HepG2 (cell line): ENCODE measurements around the gene VWA7. TPM values are rescaled to one million over a fixed set of nuclear protein-coding genes. Genes with fewer than 3 reads are reported as not detected.

ENCODE experiments used
- ATAC-seq: fragments of 200-7000 bp; cut with Tn5 transposase; 3 replicates; pipeline ENCODE4 v1.9.1; 2020; ENCODE audit warnings: mild to moderate bottlenecking, moderate library complexity
- BruUV-seq: library from RNA; stranded (reverse); fragments of 400-500 nt; replicated peaks from 2 replicates; lab custom pipeline; 2021; lab: Mats Ljungman, UMichigan
- CTCF ChIA-PET: fragments of 300-600 bp; formaldehyde crosslinking; extraction: SDS; loops from one replicate; lab custom pipeline; 2021; ENCODE audit warnings: low total read pairs, inconsistent platforms, low intra/inter-chr PET ratio; lab: Yijun Ruan, JAX
- POLR2A ChIA-PET: fragments of 350-600 bp; sonication (Branson Sonifier 250); formaldehyde crosslinking; loops from one replicate; lab custom pipeline; 2020; ENCODE audit warnings: antibody characterized with exemption, inconsistent platforms; lab: Yijun Ruan, JAX
- DNase-seq: peaks from one replicate; pipeline ENCODE4 v3.0.0-alpha.2; 2015; ENCODE audit warnings: low spot score
- FAIRE-seq: peaks from 3 replicates; lab custom pipeline; 2011; peaks lifted over from hg19 to GRCh38; lab: Jason Lieb, UNC
- H2AFZ ChIP-seq: one replicate; pipeline ENCODE4 v1.6.1; 2011; ENCODE audit warnings: low read length, inconsistent platforms
- H3K27ac ChIP-seq: fragments of 300-600 bp; 3 replicates; pipeline ENCODE4 v1.8.0; 2011; ENCODE audit warnings: mixed run types, mild to moderate bottlenecking, mixed read lengths, low read length, inconsistent platforms; ENCODE audit not compliant: insufficient read depth; ENCODE audit errors: extremely low read length
- H3K27me3 ChIP-seq, 2 experiments: fragments of 200-600 bp in 1 of 2; 2 replicates in 1 of 2; 3 replicates in 1 of 2; pipeline versions ENCODE4 v1.6.0 to v1.8.0; 2011; ENCODE audit warnings: low read length in 2 of 2, mild to moderate bottlenecking in 2 of 2, moderate library complexity in 2 of 2, inconsistent platforms in 1 of 2; ENCODE audit not compliant: insufficient read depth in 2 of 2, control insufficient read depth in 1 of 2
- H3K36me3 ChIP-seq, 2 experiments: fragments of 200-600 bp in 1 of 2; replicated peaks in 1 of 2; 2 replicates in 1 of 2; 3 replicates in 1 of 2; pipeline versions ENCODE4 v1.5.1 to v1.8.0; 2011; ENCODE audit warnings: low read length in 2 of 2, inconsistent platforms in 1 of 2; ENCODE audit not compliant: insufficient read depth in 2 of 2, control insufficient read depth in 1 of 2
- H3K4me1 ChIP-seq: 2 replicates; pipeline ENCODE4 v1.5.1; 2012; ENCODE audit warnings: low read length, inconsistent platforms; ENCODE audit not compliant: insufficient read depth
- H3K4me2 ChIP-seq: 2 replicates; pipeline ENCODE4 v1.6.0; 2011; ENCODE audit warnings: low read depth, low read length, inconsistent platforms
- H3K4me3 ChIP-seq, 3 experiments: fragments of 200-600 bp in 1 of 3; sonication (generic), shearing (Covaris generic) in 1 of 3; replicated peaks in 1 of 3; 2 replicates each; pipeline ENCODE4 v1.5.1; 2011 to 2016; ENCODE audit warnings: low read length in 3 of 3, inconsistent platforms in 2 of 3, low read depth in 2 of 3, mild to moderate bottlenecking in 2 of 3, control low read depth in 1 of 3, mixed read lengths in 1 of 3; ENCODE audit not compliant: insufficient read depth in 1 of 3
- H3K79me2 ChIP-seq: one replicate; pipeline ENCODE4 v1.6.1; 2011; ENCODE audit warnings: low read length, inconsistent platforms; ENCODE audit not compliant: insufficient read depth
- H3K9ac ChIP-seq: 2 replicates; pipeline ENCODE4 v1.6.0; 2011; ENCODE audit warnings: mild to moderate bottlenecking, low read depth, low read length, inconsistent platforms; ENCODE audit not compliant: insufficient read depth
- H3K9me3 ChIP-seq: 2 replicates; pipeline ENCODE4 v1.5.1; 2012; ENCODE audit warnings: mild to moderate bottlenecking, low read length
- H4K20me1 ChIP-seq: 2 replicates; pipeline ENCODE4 v1.6.0; 2011; ENCODE audit warnings: inconsistent platforms, mild to moderate bottlenecking, low read length, moderate library complexity; ENCODE audit not compliant: insufficient read depth
- BRD4 ChIP-seq: sonication (generic); formaldehyde crosslinking; IDR thresholded peaks from 2 replicates; pipeline ENCODE4 v1.4.0; 2020; ENCODE audit warnings: missing genetic modification reagents
- EED ChIP-seq: sonication (generic); formaldehyde crosslinking; IDR thresholded peaks from 2 replicates; pipeline ENCODE4 v1.5.0; 2020; ENCODE audit warnings: mild to moderate bottlenecking, missing genetic modification reagents
- FOXM1 ChIP-seq: sonication (generic); formaldehyde crosslinking; IDR thresholded peaks from 2 replicates; pipeline ENCODE4 v1.5.0; 2020; ENCODE audit warnings: missing genetic modification reagents
- IKZF1 ChIP-seq: fragments of 450-650 bp; IDR thresholded peaks from 2 replicates; pipeline ENCODE4 v1.7.1; 2016
- MLLT10 ChIP-seq: sonication (generic); formaldehyde crosslinking; IDR thresholded peaks from 2 replicates; pipeline ENCODE4 v1.4.0; 2020; ENCODE audit warnings: missing genetic modification reagents
- REPIN1 ChIP-seq: sonication (generic); formaldehyde crosslinking; IDR thresholded peaks from 2 replicates; pipeline ENCODE4 v1.8.0; 2022; ENCODE audit warnings: missing genetic modification reagents, low read depth, mild to moderate bottlenecking, borderline replicate concordance
- RERE ChIP-seq: IDR thresholded peaks from 2 replicates; pipeline ENCODE4 v1.6.1; 2016; ENCODE audit warnings: low read depth, missing genetic modification reagents, missing compliant biosample characterization
- SALL2 ChIP-seq: sonication (generic); formaldehyde crosslinking; IDR thresholded peaks from 2 replicates; pipeline ENCODE4 v1.8.1; 2023; ENCODE audit warnings: mild to moderate bottlenecking, missing genetic modification reagents, inconsistent platforms
- STAG1 ChIP-seq: sonication (generic); formaldehyde crosslinking; IDR thresholded peaks from 2 replicates; pipeline ENCODE4 v1.4.0; 2020; ENCODE audit warnings: missing genetic modification reagents
- TBX2 ChIP-seq: sonication (generic); formaldehyde crosslinking; IDR thresholded peaks from 2 replicates; pipeline ENCODE4 v1.5.0; 2020; ENCODE audit warnings: missing genetic modification reagents, mild to moderate bottlenecking, borderline replicate concordance
- U2AF1 ChIP-seq: fragments of 200-400 bp; formaldehyde crosslinking; optimal IDR thresholded peaks from 2 replicates; pipeline ENCODE3; 2017; ENCODE audit warnings: mild to moderate bottlenecking, low read depth, low read length
- YEATS4 ChIP-seq: sonication (generic); formaldehyde crosslinking; IDR thresholded peaks from 2 replicates; pipeline ENCODE4 v1.4.0; 2020; ENCODE audit warnings: missing genetic modification reagents, borderline replicate concordance
- ZNF251 ChIP-seq: sonication (generic); formaldehyde crosslinking; IDR thresholded peaks from 2 replicates; pipeline ENCODE4 v1.9.0; 2021; ENCODE audit warnings: mild to moderate bottlenecking, missing genetic modification reagents
- ZNF335 ChIP-seq: sonication (generic); formaldehyde crosslinking; IDR thresholded peaks from 2 replicates; pipeline ENCODE4 v1.4.0; 2020; ENCODE audit warnings: missing genetic modification reagents
- ZNF550 ChIP-seq: sonication (generic); formaldehyde crosslinking; IDR thresholded peaks from 2 replicates; pipeline ENCODE4 v1.4.0; 2020; ENCODE audit warnings: mild to moderate bottlenecking, missing genetic modification reagents, borderline replicate concordance
- WGBS: methylation state at CpG from one replicate; pipeline ENCODE4 v1.1.6; 2017; ENCODE audit warnings: low lambda C conversion rate; 5-methylcytosine and 5-hydroxymethylcytosine counted together
- in situ Hi-C: cut with HindIII; loops from 2 replicates; pipeline ENCODE4 v1.10.0; 2017; ENCODE audit warnings: low pct_unique_long_range_greater_than_20kb; ENCODE audit not compliant: extremely low pct_ligation_motif_present
- intact Hi-C: fragments of 100-400 bp; cut with micrococcal nuclease; formaldehyde crosslinking; loops from one replicate; pipeline ENCODE4 v1.10.0; 2022; ENCODE audit not compliant: unreplicated experiment
- polyA plus RNA-seq, 8 experiments: library from polyadenylated mRNA; depleted of rRNA in 3 of 8; stranded (reverse) in 7 of 8; unstranded in 1 of 8; fragments of >200 nt; fragmentation: Illumina TruSeq in 4 of 8; extraction: Trizol in 4 of 8; gene quantifications; 2 replicates each; pipeline versions ENCODE4 v1.2.1 to v1.2.3, GENCODE V29; 2011 to 2016; ENCODE audit warnings: low read depth in 4 of 8, missing spikeins in 1 of 8, mixed read lengths in 1 of 8; ENCODE audit not compliant: insufficient read depth in 1 of 8
- total RNA-seq, 5 experiments: library from RNA; depleted of rRNA; stranded (reverse); fragments of >200 nt; fragmentation: Illumina TruSeq; extraction: Trizol; gene quantifications; 2 replicates each; pipeline ENCODE4 v1.2.3, GENCODE V29; 2016; ENCODE audit warnings: low read depth in 1 of 5
- TF ChIP-seq, protein P1 (sequence below): IDR thresholded peaks from 2 replicates; pipeline ENCODE4 v1.6.1; 2016; ENCODE audit warnings: missing biosample characterization, missing genetic modification reagents, low read depth

Gene VWA7
- total and polyA plus RNA-seq, 2 of the 13 experiments (the other 11 are each of a cell fraction or from before 2014, with no cell fraction given): 0.86 to 3.3 TPM

GRCh38 chr6:31752739-31753319 is 24.3 kb downstream of the VWA7 start:
- BruUV-seq: TSS peak; percentile 26
- FAIRE-seq (peak; percentile 32), DNase-seq (no peak), ATAC-seq (peak; percentile 33; the same call in 1 of the 3 replicates)
- Histone ChIP-seq H3K9ac (no peak overlapping the region), H3K4me1 (peaks cover 11% of the 10 kb centered on the region), H3K4me2 (no peak overlapping the region), H3K79me2 (no peaks in the 10 kb centered on the region), H4K20me1 (no peaks in the 10 kb centered on the region), H3K36me3 (no peaks in the 10 kb centered on the region), H3K4me3 (no peak overlapping the region), H3K9me3 (no peaks in the 10 kb centered on the region), H3K27ac (no peak overlapping the region), H3K27me3 (no peaks in the 10 kb centered on the region), H2AFZ (no peak overlapping the region)
- ChIA-PET CTCF (no interaction called here), POLR2A (interaction anchor here (0.8 to 11.5 kb wide), 4 partner anchors 14 to 75 kb away, joined by 3 to 96 read pairs (median 8); partner anchors contain the start of genes CLIC1, HSPA1B, MSH5 and VWA7)
- WGBS: 75% methylated on average over 8 of the region's 8 CpGs
- in situ Hi-C loops: no loop called here
- intact Hi-C loops: no loop called here
- TF ChIP-seq, protein P1, sequence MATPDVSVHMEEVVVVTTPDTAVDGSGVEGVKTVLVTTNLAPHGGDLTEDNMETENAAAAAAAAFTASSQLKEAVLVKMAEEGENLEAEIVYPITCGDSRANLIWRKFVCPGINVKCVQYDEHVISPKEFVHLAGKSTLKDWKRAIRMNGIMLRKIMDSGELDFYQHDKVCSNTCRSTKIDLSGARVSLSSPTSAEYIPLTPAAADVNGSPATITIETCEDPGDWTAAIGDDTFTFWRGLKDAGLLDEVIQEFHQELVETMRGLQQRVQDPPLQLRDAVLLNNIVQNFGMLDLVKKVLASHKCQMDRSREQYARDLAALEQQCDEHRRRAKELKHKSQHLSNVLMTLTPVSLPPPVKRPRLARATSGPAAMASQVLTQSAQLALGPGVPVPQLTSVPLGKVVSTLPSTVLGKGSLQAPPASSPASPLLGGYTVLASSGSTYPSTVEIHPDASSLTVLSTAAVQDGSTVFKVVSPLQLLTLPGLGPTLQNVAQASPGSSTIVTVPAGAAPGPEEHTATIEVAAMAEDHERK (CRISPR knock-in tag): no peak
- no peak for TF ChIP-seq EED
- TF ChIP-seq ZNF550 (CRISPR knock-in tag): no peak
- no peak for TF ChIP-seq FOXM1
- TF ChIP-seq ZNF335 (CRISPR knock-in tag): no peak
- TF ChIP-seq TBX2 (CRISPR knock-in tag): no peak
- TF ChIP-seq YEATS4: no peak
- no peak for TF ChIP-seq IKZF1
- TF ChIP-seq RERE (CRISPR knock-in tag): no peak
- no peak for TF ChIP-seq MLLT10 (CRISPR knock-in tag)
- TF ChIP-seq U2AF1: no peak
- TF ChIP-seq BRD4: no peak
- TF ChIP-seq STAG1 (CRISPR knock-in tag): no peak
- TF ChIP-seq REPIN1: no peak
- no peak for TF ChIP-seq SALL2
- TF ChIP-seq ZNF251 (CRISPR knock-in tag): no peak
